Dendritic cell treated with granulocyte-macrophage colony-stimulating factor and Interleukin-4, amounts not matched to agents 40 ng/mL and 50 ng/mL, for 4 days (primary cell): ENCODE measurements around the gene SULT1C2.

Experiments used
- H3K27ac Mint-ChIP-seq: one replicate; pipeline ENCODE4 v1.8.0; 2022; ENCODE audit warnings: mild to moderate bottlenecking, mixed read lengths
- H3K27me3 Mint-ChIP-seq: one replicate; pipeline ENCODE4 v1.8.0; 2022; ENCODE audit warnings: mild to moderate bottlenecking, mixed read lengths
- H3K36me3 Mint-ChIP-seq: one replicate; pipeline ENCODE4 v1.8.0; 2022; ENCODE audit warnings: low read depth, mixed read lengths
- H3K4me1 Mint-ChIP-seq: one replicate; pipeline ENCODE4 v1.8.0; 2022; ENCODE audit warnings: low read depth, mixed read lengths
- H3K4me3 Mint-ChIP-seq: one replicate; pipeline ENCODE4 v1.8.0; 2022; ENCODE audit warnings: mild to moderate bottlenecking, moderate library complexity, mixed read lengths
- H3K9me3 Mint-ChIP-seq: one replicate; pipeline ENCODE4 v1.8.0; 2022; ENCODE audit warnings: mixed read lengths
- intact Hi-C: fragments of 100-400 bp; cut with micrococcal nuclease; formaldehyde crosslinking; loops from one replicate; pipeline ENCODE4 v1.15.0; 2022

SULT1C2 gene

GRCh38 chr2:108314586-108315296 is 26.0 kb downstream of the SULT1C2 start:
- intact Hi-C loops, result no loop called here
- Mint-ChIP-seq H3K9me3 (peaks cover 12% of the 10 kb centered on the region), H3K36me3 (no peaks in the 10 kb centered on the region), H3K27ac (no peak overlapping the region), H3K4me1 (no peaks in the 10 kb centered on the region), H3K4me3 (no peak overlapping the region), H3K27me3 (no peaks in the 10 kb centered on the region)

- Mint-ChIP-seq H3K9me3 (peaks cover 12% of the 10 kb centered on the region), H3K4me1 (no peaks in the 10 kb centered on the region), H3K27me3 (no peaks in the 10 kb centered on the region), H3K27ac (no peak overlapping the region), H3K4me3 (no peak overlapping the region), H3K36me3 (no peaks in the 10 kb centered on the region)
- intact Hi-C loops, result no loop called here
These were observed 26.8 kb downstream of the SULT1C2 start for GRCh38 chr2:108315444-108315934.

GRCh38 chr2:108316033-108316432 is 27.3 kb downstream of the SULT1C2 start:
- no peak overlapping the region for H3K4me3 Mint-ChIP-seq
- no peaks in the 10 kb centered on the region for H3K27me3 Mint-ChIP-seq
- H3K9me3 Mint-ChIP-seq, result peaks cover 12% of the 10 kb centered on the region
- no peaks in the 10 kb centered on the region for H3K4me1 Mint-ChIP-seq
- H3K36me3 Mint-ChIP-seq, result no peaks in the 10 kb centered on the region
- intact Hi-C loops, result no loop called here
- H3K27ac Mint-ChIP-seq, result no peak overlapping the region

- H3K36me3 Mint-ChIP-seq, result no peaks in the 10 kb centered on the region
- no peak overlapping the region for H3K4me3 Mint-ChIP-seq
These were observed 28.0 kb downstream of the SULT1C2 start for GRCh38 chr2:108316461-108317258.

GRCh38 chr2:108320326-108320922 is 31.7 kb downstream of the SULT1C2 start:
- no peak overlapping the region for H3K4me3 Mint-ChIP-seq
- H3K4me1 Mint-ChIP-seq, result no peaks in the 10 kb centered on the region
- no peak overlapping the region for H3K27ac Mint-ChIP-seq
- intact Hi-C loops, result no loop called here
- H3K9me3 Mint-ChIP-seq, result no peaks in the 10 kb centered on the region
- no peaks in the 10 kb centered on the region for H3K27me3 Mint-ChIP-seq
- no peaks in the 10 kb centered on the region for H3K36me3 Mint-ChIP-seq

More at GRCh38 chr2:108316461-108317258, 28.0 kb downstream of the SULT1C2 start:
- H3K4me1 Mint-ChIP-seq, result no peaks in the 10 kb centered on the region
- H3K27ac Mint-ChIP-seq, result no peak overlapping the region
- peaks cover 12% of the 10 kb centered on the region for H3K9me3 Mint-ChIP-seq
- H3K27me3 Mint-ChIP-seq, result no peaks in the 10 kb centered on the region
- intact Hi-C loops, result no loop called here

GRCh38 chr2:108323619-108324018 is 34.9 kb downstream of the SULT1C2 start:
- no peaks in the 10 kb centered on the region for H3K27me3 Mint-ChIP-seq
- no peak overlapping the region for H3K27ac Mint-ChIP-seq

GRCh38 chr2:108324531-108325255 is 36.0 kb downstream of the SULT1C2 start:
- Mint-ChIP-seq H3K36me3 (no peaks in the 10 kb centered on the region), H3K27ac (no peak overlapping the region), H3K4me1 (no peaks in the 10 kb centered on the region), H3K9me3 (no peaks in the 10 kb centered on the region), H3K4me3 (no peak overlapping the region), H3K27me3 (no peaks in the 10 kb centered on the region)
- intact Hi-C loops, result no loop called here

More at GRCh38 chr2:108323619-108324018, 34.9 kb downstream of the SULT1C2 start:
- Mint-ChIP-seq H3K36me3 (no peaks in the 10 kb centered on the region), H3K4me3 (no peak overlapping the region), H3K9me3 (no peaks in the 10 kb centered on the region), H3K4me1 (no peaks in the 10 kb centered on the region)
- intact Hi-C loops, result no loop called here

- H3K36me3 Mint-ChIP-seq, result no peaks in the 10 kb centered on the region
- H3K27me3 Mint-ChIP-seq, result no peaks in the 10 kb centered on the region
- intact Hi-C loops, result no loop called here
- H3K27ac Mint-ChIP-seq, result no peak overlapping the region
- H3K4me1 Mint-ChIP-seq, result peaks cover under 1% of the 10 kb centered on the region
- no peak overlapping the region for H3K4me3 Mint-ChIP-seq
- no peaks in the 10 kb centered on the region for H3K9me3 Mint-ChIP-seq
These were observed 37.1 kb downstream of the SULT1C2 start for GRCh38 chr2:108325756-108326155.

GRCh38 chr2:108329771-108330170 is 41.1 kb downstream of the SULT1C2 start:
- no peaks in the 10 kb centered on the region for H3K9me3 Mint-ChIP-seq
- intact Hi-C loops, result no loop called here
- peaks cover 6% of the 10 kb centered on the region for H3K4me1 Mint-ChIP-seq
- H3K4me3 Mint-ChIP-seq, result no peak overlapping the region
- H3K36me3 Mint-ChIP-seq, result no peaks in the 10 kb centered on the region
- no peaks in the 10 kb centered on the region for H3K27me3 Mint-ChIP-seq
- H3K27ac Mint-ChIP-seq, result no peak overlapping the region

GRCh38 chr2:108330979-108331378 is 42.3 kb downstream of the SULT1C2 start:
- Mint-ChIP-seq H3K4me1 (peaks cover 6% of the 10 kb centered on the region), H3K27ac (no peak overlapping the region), H3K4me3 (no peak overlapping the region), H3K36me3 (no peaks in the 10 kb centered on the region), H3K9me3 (no peaks in the 10 kb centered on the region), H3K27me3 (no peaks in the 10 kb centered on the region)
- intact Hi-C loops, result no loop called here

DNA sequence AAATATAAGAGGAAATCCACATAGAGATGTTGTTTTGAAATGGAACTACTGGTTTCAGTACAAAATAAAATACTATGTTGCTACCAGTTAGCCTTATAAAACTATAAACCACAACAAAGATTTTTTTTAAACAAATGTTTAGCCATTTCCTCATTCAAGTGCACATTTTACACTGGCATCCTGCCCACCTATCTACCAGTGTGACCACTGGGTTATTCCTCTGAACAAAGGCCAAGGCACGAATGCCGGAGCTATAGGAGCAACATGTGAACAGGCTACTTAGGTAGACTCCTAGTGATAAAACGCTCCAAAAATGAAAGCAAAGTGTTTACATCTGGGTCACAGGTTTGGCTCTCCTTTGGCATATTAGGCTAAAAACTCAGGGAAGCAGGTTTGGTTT is 57.3 kb downstream of the SULT1C2 start:
- intact Hi-C loops, result no loop called here
- H3K36me3 Mint-ChIP-seq, result no peaks in the 10 kb centered on the region
- H3K27me3 Mint-ChIP-seq, result no peaks in the 10 kb centered on the region
- no peaks in the 10 kb centered on the region for H3K9me3 Mint-ChIP-seq
- H3K4me1 Mint-ChIP-seq, result peaks cover 5% of the 10 kb centered on the region
- H3K27ac Mint-ChIP-seq, result no peak overlapping the region
- H3K4me3 Mint-ChIP-seq, result no peak overlapping the region

GRCh38 chr2:108346827-108347226 is 58.1 kb downstream of the SULT1C2 start:
- no peaks in the 10 kb centered on the region for H3K9me3 Mint-ChIP-seq
- H3K27ac Mint-ChIP-seq, result no peak overlapping the region
- H3K36me3 Mint-ChIP-seq, result no peaks in the 10 kb centered on the region
- H3K27me3 Mint-ChIP-seq, result no peaks in the 10 kb centered on the region
- H3K4me1 Mint-ChIP-seq, result peaks cover 5% of the 10 kb centered on the region
- intact Hi-C loops, result no loop called here
- no peak overlapping the region for H3K4me3 Mint-ChIP-seq

- no peaks in the 10 kb centered on the region for H3K36me3 Mint-ChIP-seq
- intact Hi-C loops, result no loop called here
- no peaks in the 10 kb centered on the region for H3K9me3 Mint-ChIP-seq
- H3K4me3 Mint-ChIP-seq, result no peak overlapping the region
- H3K4me1 Mint-ChIP-seq, result peaks cover 5% of the 10 kb centered on the region
- H3K27me3 Mint-ChIP-seq, result no peaks in the 10 kb centered on the region
- H3K27ac Mint-ChIP-seq, result no peak overlapping the region
These were observed 59.1 kb downstream of the SULT1C2 start for GRCh38 chr2:108347786-108348185.
